HCT116 (cell line): Measurements from ENCODE around the gene BAD. TPM values are rescaled to one million over a fixed set of nuclear protein-coding genes. Genes with fewer than 3 reads are reported as not detected.

Experiments used
- ATAC-seq: fragments of 200-7000 bp; cut with Tn5 transposase; 2 replicates; pipeline ENCODE4 v1.9.1; 2020; ENCODE audit warnings: mild to moderate bottlenecking, moderate library complexity
- BruUV-seq: library from RNA; stranded (reverse); fragments of 400-500 nt; replicated peaks from 2 replicates; lab custom pipeline; 2021; lab: Mats Ljungman, UMichigan
- CTCF ChIA-PET: fragments of 300-600 bp; sonication (Branson Sonifier 250); formaldehyde crosslinking; loops from one replicate; lab custom pipeline; 2021; ENCODE audit warnings: antibody characterized with exemption; lab: Charles Lee
- POLR2A ChIA-PET: fragments of 300-600, 350-600 bp; sonication (Branson Sonifier 250); formaldehyde crosslinking; loops from one replicate; lab custom pipeline; 2021; ENCODE audit warnings: antibody characterized with exemption; lab: Charles Lee
- RAD21 ChIA-PET, 2 experiments: fragments of 300-600 bp; sonication (Branson Sonifier 250); formaldehyde crosslinking; loops; one replicate each; lab custom pipeline; 2023; ENCODE audit warnings: low total read pairs in 2 of 2; ENCODE audit not compliant: uncharacterized antibody in 2 of 2, unreplicated experiment in 2 of 2, low non-redundant PET in 1 of 2; lab: Charles Lee
- DNase-seq: peaks from one replicate; pipeline ENCODE4 v3.0.0-alpha.2; 2010; ENCODE audit warnings: low read depth, low spot score
- H2AFZ ChIP-seq: fragments of 200-600 bp; shearing (Covaris generic), sonication (generic); 2 replicates; pipeline ENCODE4 v1.6.1; 2017; ENCODE audit warnings: low read depth, mixed run types, mixed read lengths, antibody characterized with exemption, low read length; ENCODE audit not compliant: poor library complexity, severe bottlenecking
- H3K27ac ChIP-seq: 2 replicates; pipeline ENCODE4 v1.5.1; 2012; ENCODE audit warnings: low read depth, low read length
- H3K27me3 ChIP-seq: fragments of 200-600 bp; sonication (generic); 2 replicates; pipeline ENCODE4 v1.6.1; 2016; ENCODE audit warnings: mixed run types, low read length, mixed read lengths; ENCODE audit not compliant: insufficient read depth
- H3K36me3 ChIP-seq, 2 experiments: fragments of 200-500 bp in 1 of 2; fragments of 200-600 bp in 1 of 2; sonication (Bioruptor generic) in 1 of 2; sonication (generic) in 1 of 2; 2 replicates each; pipeline versions ENCODE4 v1.5.1 to v1.6.1; 2014 to 2016; ENCODE audit warnings: low read length in 2 of 2, inconsistent platforms in 1 of 2, mixed read lengths in 1 of 2, mixed run types in 1 of 2; ENCODE audit not compliant: insufficient read depth in 2 of 2, control insufficient read depth in 1 of 2
- H3K4me1 ChIP-seq, 2 experiments: fragments of 200-600 bp in 1 of 2; sonication (generic) in 1 of 2; 2 replicates each; pipeline versions ENCODE4 v1.5.1 to v1.6.1; 2012 to 2017; ENCODE audit warnings: low read length in 2 of 2, inconsistent platforms in 1 of 2, mild to moderate bottlenecking in 1 of 2, mixed read lengths in 1 of 2, mixed run types in 1 of 2, moderate library complexity in 1 of 2; ENCODE audit not compliant: insufficient read depth in 2 of 2, control insufficient read depth in 1 of 2
- H3K4me2 ChIP-seq: fragments of 200-600 bp; sonication (generic); 2 replicates; pipeline ENCODE4 v1.6.1; 2017; ENCODE audit warnings: mixed run types, low read length, mixed read lengths
- H3K4me3 ChIP-seq, 2 experiments: fragments of 200-600 bp in 1 of 2; sonication (generic) in 1 of 2; replicated peaks in 1 of 2; 2 replicates each; pipeline ENCODE4 v1.5.1; 2011 to 2016; ENCODE audit warnings: low read length in 2 of 2, control low read depth in 1 of 2, low read depth in 1 of 2, mild to moderate bottlenecking in 1 of 2, mixed read lengths in 1 of 2, mixed run types in 1 of 2
- H3K79me2 ChIP-seq: fragments of 200-600 bp; sonication (generic); 2 replicates; pipeline ENCODE4 v1.6.1; 2017; ENCODE audit warnings: mild to moderate bottlenecking, mixed run types, low read length, moderate library complexity, mixed read lengths; ENCODE audit not compliant: insufficient read depth
- H3K9ac ChIP-seq: fragments of 200-600 bp; sonication (generic); 2 replicates; pipeline ENCODE4 v1.6.1; 2016; ENCODE audit warnings: low read length, mixed read lengths
- H3K9me2 ChIP-seq: fragments of 200-600 bp; sonication (generic), shearing (Covaris generic); 2 replicates; pipeline ENCODE4 v1.6.1; 2017; ENCODE audit warnings: mixed run types, mild to moderate bottlenecking, moderate library complexity; ENCODE audit not compliant: insufficient read depth
- H3K9me3 ChIP-seq, 2 experiments: fragments of 200-500 bp in 1 of 2; fragments of 200-600 bp in 1 of 2; sonication (Bioruptor generic) in 1 of 2; sonication (generic) in 1 of 2; 2 replicates each; pipeline ENCODE4 v1.6.1; 2014 to 2017; ENCODE audit warnings: low read length in 2 of 2, mixed read lengths in 2 of 2, inconsistent platforms in 1 of 2, low read depth in 1 of 2, mild to moderate bottlenecking in 1 of 2, mixed run types in 1 of 2, moderate library complexity in 1 of 2; ENCODE audit not compliant: control insufficient read depth in 1 of 2, insufficient read depth in 1 of 2
- H4K20me1 ChIP-seq: fragments of 200-600 bp; sonication (generic), shearing (Covaris generic); 2 replicates; pipeline ENCODE4 v1.6.1; 2017; ENCODE audit warnings: mixed run types, mild to moderate bottlenecking, moderate library complexity; ENCODE audit not compliant: insufficient read depth
- ELF1 ChIP-seq: IDR thresholded peaks from 2 replicates; pipeline ENCODE4 v1.6.1; 2012; ENCODE audit warnings: low read depth, borderline replicate concordance
- EZH2 ChIP-seq: fragments of 200-600 bp; sonication (generic); IDR thresholded peaks from 2 replicates; pipeline ENCODE4 v1.6.1; 2017; ENCODE audit warnings: antibody characterized with exemption, mixed run types
- EZH2phosphoT487 ChIP-seq: fragments of 200-600 bp; IDR thresholded peaks from 2 replicates; pipeline ENCODE4 v1.6.1; 2018; ENCODE audit warnings: antibody characterized with exemption, borderline replicate concordance
- JUND ChIP-seq: IDR thresholded peaks from 2 replicates; pipeline ENCODE4 v1.6.1; 2012
- RAD21 ChIP-seq: IDR thresholded peaks from 2 replicates; pipeline ENCODE4 v1.6.1; 2012; ENCODE audit warnings: low read depth, mild to moderate bottlenecking
- SRF ChIP-seq: IDR thresholded peaks from 2 replicates; pipeline ENCODE4 v1.6.1; 2012; ENCODE audit warnings: low read depth
- ZFX ChIP-seq: fragments of 450-650 bp; IDR thresholded peaks from 2 replicates; pipeline ENCODE4 v1.6.1; 2017
- ZNF274 ChIP-seq: fragments of 200-500 bp; sonication (Bioruptor generic); IDR thresholded peaks from 2 replicates; pipeline ENCODE4 v1.6.1; 2014; ENCODE audit warnings: mild to moderate bottlenecking, low read depth, low read length, inconsistent platforms
- intact Hi-C: fragments of 100-400 bp; cut with micrococcal nuclease; formaldehyde crosslinking; loops from 2 replicates; pipeline ENCODE4 v1.10.0; 2022
- total RNA-seq: library from RNA; stranded (reverse); gene quantifications from one replicate; pipeline ENCODE4 v1.2.1, GENCODE V29; 2021; ENCODE audit not compliant: unreplicated experiment
- TF ChIP-seq, protein P1 (sequence below): IDR thresholded peaks from 2 replicates; pipeline ENCODE4 v1.6.1; 2011; ENCODE audit warnings: mild to moderate bottlenecking, low read length, moderate library complexity; ENCODE audit not compliant: insufficient replicate concordance; ENCODE audit errors: extremely low read depth
- TF ChIP-seq, protein P2 (sequence below), 3 experiments: fragments of 200-600 bp in 1 of 3; sonication (generic) in 1 of 3; IDR thresholded peaks in 2 of 3; conservative IDR thresholded peaks in 1 of 3; 2 replicates each; pipeline ENCODE4 v1.5.1; 2012 to 2017; ENCODE audit warnings: low read depth in 2 of 3, low read length in 2 of 3, antibody characterized with exemption in 1 of 3, borderline replicate concordance in 1 of 3, control low read depth in 1 of 3, mild to moderate bottlenecking in 1 of 3, mixed read lengths in 1 of 3, mixed run types in 1 of 3, moderate library complexity in 1 of 3; ENCODE audit not compliant: insufficient read depth in 1 of 3
- TF ChIP-seq, protein P3 (sequence below): IDR thresholded peaks from 2 replicates; pipeline ENCODE4 v1.6.1; 2012; ENCODE audit warnings: low read depth

The BAD gene
- total RNA-seq, 1 experiment from 2014 or later, result 51.9 TPM

DNA sequence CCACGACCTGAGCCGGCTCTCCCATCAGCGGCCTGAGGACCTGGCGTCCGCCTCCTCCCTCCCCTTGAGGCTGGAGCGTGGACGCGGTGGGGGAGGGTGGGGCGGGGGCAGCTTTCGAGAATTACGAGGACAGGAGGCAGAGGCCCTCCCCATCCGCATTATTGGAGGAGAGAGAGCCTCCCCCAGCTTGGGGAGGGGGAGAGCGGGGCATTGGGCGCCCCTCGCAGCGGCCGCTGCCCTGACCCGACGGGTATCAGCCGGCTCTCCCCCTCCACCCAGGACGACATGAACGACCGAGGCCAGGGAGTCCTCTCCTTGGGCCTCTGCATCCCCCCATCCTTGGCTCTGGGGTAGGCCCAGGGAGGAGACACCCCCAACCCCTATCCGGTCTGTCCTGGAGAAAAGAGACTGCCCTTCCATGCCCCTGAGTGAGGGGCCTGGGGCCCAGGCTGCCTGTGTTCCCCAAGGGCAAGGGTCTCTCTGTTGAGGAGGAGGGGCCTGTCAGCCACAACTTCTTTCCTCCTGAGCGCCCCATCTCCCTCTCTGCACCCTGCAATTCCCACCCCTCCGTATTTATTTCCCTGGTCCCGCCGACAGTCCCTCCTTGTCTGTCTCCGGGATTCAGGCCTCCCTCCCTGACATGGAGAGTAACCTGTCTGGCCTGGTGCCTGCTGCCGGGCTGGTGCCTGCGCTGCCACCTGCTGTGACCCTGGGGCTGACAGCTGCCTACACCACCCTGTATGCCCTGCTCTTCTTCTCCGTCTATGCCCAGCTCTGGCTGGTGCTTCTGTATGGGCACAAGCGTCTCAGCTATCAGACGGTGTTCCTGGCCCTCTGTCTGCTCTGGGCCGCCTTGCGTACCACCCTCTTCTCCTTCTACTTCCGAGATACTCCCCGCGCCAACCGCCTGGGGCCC, 1.7 kb upstream of the BAD start:
- Histone ChIP-seq H4K20me1 (no peaks in the 10 kb centered on the region), H3K9ac (peak overlapping the region; percentile 85), H3K27ac (peak overlapping the region; percentile 83), H3K27me3 (no peaks in the 10 kb centered on the region), H3K9me3 (no peaks in the 10 kb centered on the region), H3K4me1 (peaks cover 14 to 27% of the 10 kb centered on the region in 2 experiments), H2AFZ (no peak overlapping the region), H3K9me2 (no peaks in the 10 kb centered on the region), H3K4me3 (peak overlapping the region; percentile 53 to 80), H3K4me2 (peak overlapping the region; percentile 96), H3K36me3 (no peaks in the 10 kb centered on the region; a peak in 1 of 4 replicates), H3K79me2 (no peaks in the 10 kb centered on the region)
- ChIA-PET RAD21 (interaction anchor here in 1 of 2 experiments (0.7 kb wide), 1 partner anchor 80 kb away, joined by 3 read pairs; no protein-coding TSS in a partner anchor), CTCF (interaction anchor here (1.2 to 4.3 kb wide), 3 partner anchors 15 to 82 kb away, joined by 4 to 22 read pairs (median 4); partner anchors contain the start of gene ESRRA), POLR2A (interaction anchor here (1.2 kb wide), 1 partner anchor 17 kb away, joined by 3 read pairs; no protein-coding TSS in a partner anchor)
- no peak for DNase-seq
- no TSS peak for BruUV-seq
- intact Hi-C loops, result no loop called here
- TF ChIP-seq, protein P1, sequence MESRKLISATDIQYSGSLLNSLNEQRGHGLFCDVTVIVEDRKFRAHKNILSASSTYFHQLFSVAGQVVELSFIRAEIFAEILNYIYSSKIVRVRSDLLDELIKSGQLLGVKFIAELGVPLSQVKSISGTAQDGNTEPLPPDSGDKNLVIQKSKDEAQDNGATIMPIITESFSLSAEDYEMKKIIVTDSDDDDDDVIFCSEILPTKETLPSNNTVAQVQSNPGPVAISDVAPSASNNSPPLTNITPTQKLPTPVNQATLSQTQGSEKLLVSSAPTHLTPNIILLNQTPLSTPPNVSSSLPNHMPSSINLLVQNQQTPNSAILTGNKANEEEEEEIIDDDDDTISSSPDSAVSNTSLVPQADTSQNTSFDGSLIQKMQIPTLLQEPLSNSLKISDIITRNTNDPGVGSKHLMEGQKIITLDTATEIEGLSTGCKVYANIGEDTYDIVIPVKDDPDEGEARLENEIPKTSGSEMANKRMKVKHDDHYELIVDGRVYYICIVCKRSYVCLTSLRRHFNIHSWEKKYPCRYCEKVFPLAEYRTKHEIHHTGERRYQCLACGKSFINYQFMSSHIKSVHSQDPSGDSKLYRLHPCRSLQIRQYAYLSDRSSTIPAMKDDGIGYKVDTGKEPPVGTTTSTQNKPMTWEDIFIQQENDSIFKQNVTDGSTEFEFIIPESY, result no peak
- TF ChIP-seq ZNF274 (no peak), ELF1 (no peak), RAD21 (no peak), EZH2 (no peak), JUND (no peak), SRF (no peak), EZH2phosphoT487 (no peak), ZFX (peak; percentile 22; the same call in 1 of the 2 replicates)
- TF ChIP-seq, protein P2, sequence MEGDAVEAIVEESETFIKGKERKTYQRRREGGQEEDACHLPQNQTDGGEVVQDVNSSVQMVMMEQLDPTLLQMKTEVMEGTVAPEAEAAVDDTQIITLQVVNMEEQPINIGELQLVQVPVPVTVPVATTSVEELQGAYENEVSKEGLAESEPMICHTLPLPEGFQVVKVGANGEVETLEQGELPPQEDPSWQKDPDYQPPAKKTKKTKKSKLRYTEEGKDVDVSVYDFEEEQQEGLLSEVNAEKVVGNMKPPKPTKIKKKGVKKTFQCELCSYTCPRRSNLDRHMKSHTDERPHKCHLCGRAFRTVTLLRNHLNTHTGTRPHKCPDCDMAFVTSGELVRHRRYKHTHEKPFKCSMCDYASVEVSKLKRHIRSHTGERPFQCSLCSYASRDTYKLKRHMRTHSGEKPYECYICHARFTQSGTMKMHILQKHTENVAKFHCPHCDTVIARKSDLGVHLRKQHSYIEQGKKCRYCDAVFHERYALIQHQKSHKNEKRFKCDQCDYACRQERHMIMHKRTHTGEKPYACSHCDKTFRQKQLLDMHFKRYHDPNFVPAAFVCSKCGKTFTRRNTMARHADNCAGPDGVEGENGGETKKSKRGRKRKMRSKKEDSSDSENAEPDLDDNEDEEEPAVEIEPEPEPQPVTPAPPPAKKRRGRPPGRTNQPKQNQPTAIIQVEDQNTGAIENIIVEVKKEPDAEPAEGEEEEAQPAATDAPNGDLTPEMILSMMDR (IDR thresholded peaks at IDR 0.05 in 2 of 3, conservative IDR thresholded peaks at IDR 0.05 in 1 of 3; ENCODE audit: borderline replicate concordance in 1 of 3, insufficient read depth in 1 of 3, low read depth in 2 of 3, low read length in 2 of 3), result peak in 2 of 3 experiments; percentile 21 to 28; a peak in 2 of 6 replicates
- TF ChIP-seq, protein P3, sequence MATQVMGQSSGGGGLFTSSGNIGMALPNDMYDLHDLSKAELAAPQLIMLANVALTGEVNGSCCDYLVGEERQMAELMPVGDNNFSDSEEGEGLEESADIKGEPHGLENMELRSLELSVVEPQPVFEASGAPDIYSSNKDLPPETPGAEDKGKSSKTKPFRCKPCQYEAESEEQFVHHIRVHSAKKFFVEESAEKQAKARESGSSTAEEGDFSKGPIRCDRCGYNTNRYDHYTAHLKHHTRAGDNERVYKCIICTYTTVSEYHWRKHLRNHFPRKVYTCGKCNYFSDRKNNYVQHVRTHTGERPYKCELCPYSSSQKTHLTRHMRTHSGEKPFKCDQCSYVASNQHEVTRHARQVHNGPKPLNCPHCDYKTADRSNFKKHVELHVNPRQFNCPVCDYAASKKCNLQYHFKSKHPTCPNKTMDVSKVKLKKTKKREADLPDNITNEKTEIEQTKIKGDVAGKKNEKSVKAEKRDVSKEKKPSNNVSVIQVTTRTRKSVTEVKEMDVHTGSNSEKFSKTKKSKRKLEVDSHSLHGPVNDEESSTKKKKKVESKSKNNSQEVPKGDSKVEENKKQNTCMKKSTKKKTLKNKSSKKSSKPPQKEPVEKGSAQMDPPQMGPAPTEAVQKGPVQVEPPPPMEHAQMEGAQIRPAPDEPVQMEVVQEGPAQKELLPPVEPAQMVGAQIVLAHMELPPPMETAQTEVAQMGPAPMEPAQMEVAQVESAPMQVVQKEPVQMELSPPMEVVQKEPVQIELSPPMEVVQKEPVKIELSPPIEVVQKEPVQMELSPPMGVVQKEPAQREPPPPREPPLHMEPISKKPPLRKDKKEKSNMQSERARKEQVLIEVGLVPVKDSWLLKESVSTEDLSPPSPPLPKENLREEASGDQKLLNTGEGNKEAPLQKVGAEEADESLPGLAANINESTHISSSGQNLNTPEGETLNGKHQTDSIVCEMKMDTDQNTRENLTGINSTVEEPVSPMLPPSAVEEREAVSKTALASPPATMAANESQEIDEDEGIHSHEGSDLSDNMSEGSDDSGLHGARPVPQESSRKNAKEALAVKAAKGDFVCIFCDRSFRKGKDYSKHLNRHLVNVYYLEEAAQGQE, result no peak
- ATAC-seq, result peak; percentile 16; the same call in 1 of the 2 replicates
